ENCODE data around the gene PODN. TPM values are rescaled to one million over a fixed set of nuclear protein-coding genes. Genes with fewer than 3 reads are reported as not detected.

PODN gene
- total and polyA plus RNA-seq, 2 experiments from 2014 or later = 3.9 to 9.2 TPM

DNA sequence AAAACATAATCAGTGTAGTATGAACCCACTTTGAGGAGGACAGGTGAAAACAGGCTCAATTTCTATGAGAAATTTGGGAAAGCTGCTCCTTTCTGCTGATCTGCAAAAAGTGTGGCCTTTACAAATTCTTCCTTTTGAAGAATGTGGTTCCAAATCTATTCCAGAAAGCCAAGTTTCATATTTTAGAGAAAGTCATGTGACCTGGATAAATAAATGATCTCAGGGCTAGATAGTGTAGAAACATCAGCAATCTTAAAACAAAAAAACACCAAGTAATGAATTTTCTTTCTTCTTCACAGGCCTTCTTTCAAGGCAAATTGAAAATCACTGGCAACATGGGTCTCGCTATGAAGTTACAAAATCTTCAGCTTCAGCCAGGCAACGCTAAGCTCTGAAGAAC, 11.7 kb upstream of the PODN start:
- Histone ChIP-seq H3K27me3 (no peaks in the 10 kb centered on the region), H3K79me2 (no peaks in the 10 kb centered on the region), H3K4me3 (no peak overlapping the region), H3K36me3 (replicated peaks; ENCODE audit: insufficient read depth, low read depth) (no peaks in the 10 kb centered on the region), H3K4me1 (ENCODE audit: insufficient read depth) (peaks cover 4% of the 10 kb centered on the region), H3K4me2 (no peak overlapping the region), H4K20me1 (ENCODE audit: insufficient read depth, poor library complexity, severe bottlenecking) (no peaks in the 10 kb centered on the region), H3K9me2 (replicated peaks; ENCODE audit: insufficient read depth) (no peaks in the 10 kb centered on the region), H2AFZ (no peak overlapping the region), H3K27ac (no peak overlapping the region), H3K9me3 (ENCODE audit: low read depth) (no peaks in the 10 kb centered on the region)
- no peak for DNase-seq (ENCODE audit: low spot score)
- 94% methylated on average over 2 of the region's 2 CpGs for WGBS (ENCODE audit: low lambda C conversion rate, missing lambda C conversion rate)
- no peak for TF ChIP-seq EZH2phosphoT487 (IDR thresholded peaks at IDR 0.05; ENCODE audit: low read depth, severe bottlenecking, unreplicated experiment)
- TF ChIP-seq EZH2 (IDR thresholded peaks at IDR 0.05; ENCODE audit: borderline replicate concordance) = no peak
- TF ChIP-seq CTCF (IDR thresholded peaks at IDR 0.05; ENCODE audit: poor library complexity) = no peak

DNA sequence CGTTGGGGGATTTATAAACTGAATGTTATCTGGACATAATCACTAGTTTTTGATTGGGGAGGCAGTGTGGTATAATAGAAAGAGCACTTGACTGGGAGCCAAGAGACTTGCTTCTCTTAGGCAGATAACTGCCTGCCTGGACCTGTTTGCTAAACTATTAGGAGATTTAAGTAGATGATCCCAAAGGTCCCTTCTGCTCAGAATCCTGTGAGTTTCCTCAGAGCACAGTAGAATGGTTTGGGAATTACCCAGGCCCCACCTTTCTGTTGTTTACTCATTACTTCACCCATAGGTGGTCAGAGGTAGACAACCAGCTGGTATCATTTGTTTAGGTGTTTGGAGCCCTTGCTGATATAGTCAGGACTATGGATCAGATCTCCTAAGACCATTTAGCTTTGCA, 10.3 kb upstream of the PODN start:
- Histone ChIP-seq H3K27me3 (no peaks in the 10 kb centered on the region), H3K4me1 (ENCODE audit: insufficient read depth) (peaks cover under 1% of the 10 kb centered on the region), H4K20me1 (ENCODE audit: insufficient read depth, poor library complexity, severe bottlenecking) (no peaks in the 10 kb centered on the region), H3K4me2 (no peak overlapping the region), H3K9me2 (replicated peaks; ENCODE audit: insufficient read depth) (no peaks in the 10 kb centered on the region), H2AFZ (no peak overlapping the region), H3K79me2 (no peaks in the 10 kb centered on the region), H3K27ac (no peak overlapping the region), H3K9me3 (ENCODE audit: low read depth) (no peaks in the 10 kb centered on the region), H3K36me3 (replicated peaks; ENCODE audit: insufficient read depth, low read depth) (no peaks in the 10 kb centered on the region), H3K4me3 (no peak overlapping the region)
- no peak for DNase-seq (ENCODE audit: low spot score)
- no peak for TF ChIP-seq CTCF (IDR thresholded peaks at IDR 0.05; ENCODE audit: poor library complexity)
- no peak for TF ChIP-seq EZH2phosphoT487 (IDR thresholded peaks at IDR 0.05; ENCODE audit: low read depth, severe bottlenecking, unreplicated experiment)
- 54% methylated on average over 1 of the region's 1 CpG for WGBS (ENCODE audit: low lambda C conversion rate, missing lambda C conversion rate)

DNA sequence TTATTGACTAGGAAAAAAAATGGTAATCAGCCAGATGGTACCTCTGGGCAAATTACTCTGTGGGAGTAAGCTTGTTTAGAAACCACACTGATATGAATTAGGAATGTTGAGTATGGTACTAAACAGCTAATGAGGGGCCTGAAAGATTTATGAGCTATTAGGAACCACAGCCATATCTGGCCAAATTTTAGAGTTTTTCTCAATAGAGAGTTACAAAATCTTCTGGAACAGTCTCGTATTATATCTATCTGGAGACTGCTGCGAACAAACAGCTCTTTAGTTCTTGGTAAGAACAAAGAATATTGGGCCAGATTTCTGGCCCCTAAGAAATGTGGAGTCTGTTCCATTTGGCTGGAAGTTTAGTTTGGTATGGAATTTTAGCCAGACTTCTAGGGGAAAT, 4.9 kb upstream of the PODN start:
- Histone ChIP-seq H3K4me2 (no peak overlapping the region), H3K79me2 (no peaks in the 10 kb centered on the region), H3K9me2 (replicated peaks; ENCODE audit: insufficient read depth) (no peaks in the 10 kb centered on the region), H3K9me3 (ENCODE audit: low read depth) (no peaks in the 10 kb centered on the region), H3K36me3 (replicated peaks; ENCODE audit: insufficient read depth, low read depth) (no peaks in the 10 kb centered on the region), H3K4me1 (ENCODE audit: insufficient read depth) (peaks cover 10% of the 10 kb centered on the region), H3K27me3 (peaks cover 35% of the 10 kb centered on the region), H3K4me3 (no peak overlapping the region), H3K27ac (no peak overlapping the region), H4K20me1 (ENCODE audit: insufficient read depth, poor library complexity, severe bottlenecking) (no peaks in the 10 kb centered on the region), H2AFZ (no peak overlapping the region)
- no peak for DNase-seq (ENCODE audit: low spot score)
- TF ChIP-seq CTCF (IDR thresholded peaks at IDR 0.05; ENCODE audit: poor library complexity) (no peak), EZH2phosphoT487 (IDR thresholded peaks at IDR 0.05; ENCODE audit: low read depth, severe bottlenecking, unreplicated experiment) (no peak), EZH2 (IDR thresholded peaks at IDR 0.05; ENCODE audit: borderline replicate concordance) (no peak)
- WGBS (ENCODE audit: low lambda C conversion rate, missing lambda C conversion rate) = 65% methylated on average over 2 of the region's 2 CpGs

DNA sequence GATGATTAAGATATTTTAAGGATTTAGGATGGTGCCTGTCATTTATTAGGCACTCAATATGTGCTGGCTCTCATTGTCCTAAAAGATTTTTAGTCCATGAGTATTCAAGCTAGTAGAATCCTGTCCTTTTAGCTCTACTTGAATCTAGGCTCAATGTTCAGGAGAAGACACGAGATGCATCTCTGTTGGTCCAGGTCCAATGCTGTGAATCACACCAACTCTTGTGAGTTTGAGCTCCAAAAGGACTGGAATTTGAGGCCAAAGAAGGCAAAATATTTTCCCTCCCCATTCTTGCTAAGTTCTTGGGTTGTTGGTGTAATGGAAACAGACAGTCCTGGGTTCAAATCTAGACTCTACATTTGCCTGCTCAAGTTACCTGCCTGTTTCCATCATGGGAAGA, 1.4 kb upstream of the PODN start:
- H3K36me3 ChIP-seq (replicated peaks; ENCODE audit: insufficient read depth, low read depth) = no peaks in the 10 kb centered on the region
- DNase-seq (ENCODE audit: low spot score) = no peak
- H3K9me2 ChIP-seq (replicated peaks; ENCODE audit: insufficient read depth) = no peaks in the 10 kb centered on the region
- no peak overlapping the region for H3K4me3 ChIP-seq
- no peak overlapping the region for H3K27ac ChIP-seq
- no peaks in the 10 kb centered on the region for H3K9me3 ChIP-seq (ENCODE audit: low read depth)
- H3K4me2 ChIP-seq = no peak overlapping the region
- TF ChIP-seq CTCF (IDR thresholded peaks at IDR 0.05; ENCODE audit: poor library complexity) (no peak), EZH2 (IDR thresholded peaks at IDR 0.05; ENCODE audit: borderline replicate concordance) (no peak), EZH2phosphoT487 (IDR thresholded peaks at IDR 0.05; ENCODE audit: low read depth, severe bottlenecking, unreplicated experiment) (no peak)
- H4K20me1 ChIP-seq (ENCODE audit: insufficient read depth, poor library complexity, severe bottlenecking) = no peaks in the 10 kb centered on the region
- H2AFZ ChIP-seq = no peak overlapping the region
- peaks cover 19% of the 10 kb centered on the region for H3K4me1 ChIP-seq (ENCODE audit: insufficient read depth)
- H3K79me2 ChIP-seq = no peaks in the 10 kb centered on the region
- peaks cover 57% of the 10 kb centered on the region for H3K27me3 ChIP-seq
- 91% methylated on average over 1 of the region's 1 CpG for WGBS (ENCODE audit: low lambda C conversion rate, missing lambda C conversion rate)

Data from hepatocyte (in vitro differentiated cells).